Posterior vena cava (tissue), 2 donors: ENCODE measurements around the gene USP2. TPM values are rescaled to one million over a fixed set of nuclear protein-coding genes. Genes with fewer than 3 reads are reported as not detected.
A peak's percentile ranks its signal among the peaks of the same experiment; 100 is the strongest.

Experiments
- DNase-seq: peaks from one replicate; pipeline ENCODE4 v3.0.0-alpha.2; 2020; ENCODE audit warnings: low spot score
- intact Hi-C, 2 donors: fragments of 100-400 bp; cut with DNase I; formaldehyde crosslinking; loops; one replicate each; pipeline versions ENCODE4 v1.14.1 to v1.14.2; 2022 to 2023
- total RNA-seq, 2 donors: library from RNA; stranded (reverse); fragmentation: NEBNext Ultra II Directional; extraction: Animal tissue kit (Norgen Biotek cat#: 25700); gene quantifications; one replicate each; pipeline ENCODE4 v1.2.1, GENCODE V29; 2021
- donor health status: DM: yes; HTN: yes; CAD: no.
- donor health status: DM: yes; HTN: yes; CAD: no.

The USP2 gene
- total RNA-seq, 2 donors from 2014 or later: 10.4 to 17.3 TPM

- peak; percentile 57 for DNase-seq
- intact Hi-C loops: no loop called here
Observed at GRCh38 chr11:119369132-119369925, 12.2 kb downstream of the USP2 start.

- peak; percentile 79 for DNase-seq
- intact Hi-C loops: no loop called here
Observed at GRCh38 chr11:119368121-119369034, 13.1 kb downstream of the USP2 start.

GRCh38 chr11:119367661-119368120 is 13.8 kb downstream of the USP2 start:
- DNase-seq: peak; percentile 69
- intact Hi-C loops: no loop called here

GRCh38 chr11:119366690-119367620 is 14.5 kb downstream of the USP2 start:
- intact Hi-C loops: no loop called here
- peak; percentile 56 for DNase-seq

- intact Hi-C loops: no loop called here
- DNase-seq: no peak
Observed at GRCh38 chr11:119365071-119365591, 16.4 kb downstream of the USP2 start.

GRCh38 chr11:119363851-119364590 is 17.5 kb downstream of the USP2 start:
- intact Hi-C loops: no loop called here
- no peak for DNase-seq

GRCh38 chr11:119363081-119363850 is 18.2 kb downstream of the USP2 start:
- intact Hi-C loops: no loop called here
- DNase-seq: no peak

DNA sequence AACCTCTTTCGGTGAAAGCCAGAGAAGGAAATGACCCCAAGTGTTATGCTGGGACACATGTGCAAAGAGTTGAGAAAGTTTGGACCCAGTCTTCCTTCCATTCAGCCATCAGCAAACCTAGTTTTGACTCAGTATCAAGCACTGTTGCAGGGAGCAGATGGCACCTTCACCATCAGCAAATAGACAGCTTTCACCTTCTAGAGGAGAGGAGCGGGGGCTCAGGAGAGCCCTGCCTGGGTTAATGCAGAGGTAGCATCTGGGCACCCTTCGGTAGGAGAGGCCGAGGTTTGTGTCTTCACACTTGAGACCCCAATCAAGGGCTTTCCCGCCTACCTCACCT is 18.8 kb downstream of the USP2 start:
- intact Hi-C loops: no loop called here
- no peak for DNase-seq

DNA sequence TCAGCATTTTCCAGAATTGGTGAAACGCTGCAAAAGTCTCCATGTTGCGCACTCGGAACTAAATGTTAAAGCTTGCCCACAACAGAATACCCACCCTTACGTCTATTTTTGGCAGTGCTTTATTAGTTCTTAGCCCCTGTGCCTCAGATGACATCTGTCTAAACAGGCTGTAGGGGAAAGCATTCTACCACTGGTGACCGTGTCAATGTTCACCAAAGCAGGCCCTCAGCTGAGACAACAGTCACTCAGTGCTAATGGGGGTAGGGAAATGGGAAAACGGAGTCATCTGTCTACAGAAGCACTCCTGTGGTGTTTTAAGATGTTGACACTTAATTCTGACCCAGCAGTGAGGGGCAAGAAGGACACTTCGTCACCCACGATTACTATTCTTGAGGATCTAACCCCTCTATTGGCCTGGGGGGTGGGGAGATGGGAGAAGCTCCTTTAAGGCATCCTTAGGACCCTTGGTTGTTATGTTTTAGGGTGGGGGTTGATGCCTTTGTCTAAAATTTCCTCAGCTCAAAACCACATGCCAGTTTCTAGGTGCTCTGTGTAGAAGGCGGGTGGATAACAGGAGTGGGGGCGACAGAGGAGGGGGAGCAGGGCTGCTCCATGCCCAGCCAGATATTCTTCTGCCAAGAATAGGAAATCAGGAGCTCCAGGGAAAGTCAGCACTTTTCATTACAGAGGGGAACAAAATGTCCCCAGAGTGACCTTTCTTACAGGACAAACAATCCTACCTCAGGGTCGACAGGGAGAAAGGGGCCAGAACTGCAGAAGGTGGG is 19.4 kb downstream of the USP2 start:
- DNase-seq: no peak
- intact Hi-C loops: no loop called here

DNA sequence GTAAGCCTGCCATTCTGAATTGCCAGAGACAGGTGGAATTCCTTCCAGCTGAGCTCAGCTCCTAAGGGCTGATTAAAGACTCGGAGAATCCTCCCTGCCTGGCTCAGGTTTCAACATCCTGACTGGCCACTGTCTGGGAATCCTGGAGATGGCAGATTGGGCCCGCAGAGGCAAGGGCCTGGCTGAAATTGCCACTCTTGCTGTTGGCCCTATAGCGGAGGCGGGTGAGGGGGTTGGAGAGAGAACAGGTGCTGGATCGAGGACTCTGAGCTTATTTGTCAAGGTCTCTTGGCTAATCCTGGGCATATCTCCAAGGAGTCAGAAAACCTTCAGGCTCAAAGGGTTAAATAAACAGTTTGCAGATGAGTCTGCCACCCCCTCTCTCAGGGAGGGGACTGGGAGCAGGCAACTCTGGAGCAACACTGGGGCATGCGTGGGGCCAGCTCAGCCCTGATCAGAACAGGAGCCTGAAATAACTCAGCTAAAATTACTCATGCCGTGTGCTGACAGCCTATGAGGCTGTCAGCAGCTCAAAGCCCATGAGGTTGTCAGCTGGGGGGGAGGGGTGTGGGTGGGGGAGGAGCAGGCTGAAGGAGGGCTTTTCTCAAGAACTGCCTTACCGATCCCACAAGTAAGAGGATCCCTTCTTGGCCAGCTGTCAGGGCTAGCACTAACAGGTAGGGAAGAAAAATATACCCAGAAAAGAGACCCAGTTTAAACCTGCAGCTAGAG is 20.3 kb downstream of the USP2 start:
- intact Hi-C loops: no loop called here
- DNase-seq: no peak

DNA sequence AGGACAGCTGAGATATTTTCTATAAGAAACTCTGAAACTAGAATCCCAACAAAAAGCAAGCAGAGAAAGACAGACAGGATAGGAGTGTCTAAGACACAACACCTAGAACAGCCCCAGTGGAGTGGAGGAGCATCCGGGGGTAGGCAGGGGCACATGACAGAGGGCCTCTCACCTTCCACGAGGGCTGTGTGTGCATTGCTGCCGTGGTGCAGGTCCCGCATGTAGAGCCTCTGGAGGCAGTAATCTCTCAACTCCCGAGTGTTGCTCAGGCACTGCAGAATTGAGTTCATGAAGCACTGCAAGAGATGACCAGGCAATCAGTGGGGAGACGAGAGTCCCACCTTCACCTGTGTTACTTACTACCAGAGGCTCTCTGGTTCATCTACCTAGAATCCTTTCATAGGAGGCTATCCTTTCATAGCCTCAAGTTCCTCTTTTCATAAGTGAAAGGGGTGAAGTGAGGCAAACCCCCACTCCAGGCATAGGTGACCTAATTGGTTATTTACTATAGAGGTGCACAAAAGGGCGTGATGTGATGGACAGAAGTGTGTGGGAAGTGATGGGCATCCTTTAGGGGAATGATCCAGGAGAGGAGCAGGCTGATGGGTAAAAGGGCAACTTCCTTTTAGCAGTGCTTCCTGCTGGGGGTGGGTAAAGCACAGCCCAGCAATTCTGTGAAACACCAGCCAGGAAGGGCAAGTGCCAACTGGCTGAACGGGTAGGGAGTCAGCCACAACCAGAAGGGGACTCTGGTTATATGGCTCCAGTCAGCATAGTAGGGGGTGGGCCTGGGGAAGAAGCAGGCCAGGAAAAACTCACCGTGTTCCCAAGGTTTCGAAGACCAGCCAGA is 21.9 kb downstream of the USP2 start:
- intact Hi-C loops: no loop called here
- no peak for DNase-seq

DNA sequence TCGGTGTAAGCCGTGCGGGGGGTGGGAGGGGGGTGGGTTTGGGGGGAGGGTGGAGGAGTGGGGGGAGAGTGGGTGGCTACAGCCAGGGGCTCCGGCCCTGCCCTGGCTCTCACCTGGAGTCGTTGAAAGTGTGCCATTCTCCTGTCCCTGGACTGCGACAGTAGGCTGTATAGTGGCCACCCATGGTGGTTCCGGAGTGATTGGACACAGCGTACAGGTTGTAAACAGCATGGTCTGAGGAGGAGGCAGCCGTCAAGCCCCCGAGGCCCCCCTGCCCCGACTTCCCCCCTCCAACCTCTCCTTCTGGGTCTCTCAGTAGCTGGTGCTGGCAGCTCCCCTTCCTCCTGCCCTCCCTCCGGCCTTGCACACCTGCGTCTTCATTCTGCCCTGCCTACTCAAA is 24.4 kb downstream of the USP2 start:
- intact Hi-C loops: loop anchor here in 1 of 2 donors (2.0 kb wide), 2 partner anchors 16 to 118 kb away; no protein-coding TSS in a partner anchor
- no peak for DNase-seq

DNA sequence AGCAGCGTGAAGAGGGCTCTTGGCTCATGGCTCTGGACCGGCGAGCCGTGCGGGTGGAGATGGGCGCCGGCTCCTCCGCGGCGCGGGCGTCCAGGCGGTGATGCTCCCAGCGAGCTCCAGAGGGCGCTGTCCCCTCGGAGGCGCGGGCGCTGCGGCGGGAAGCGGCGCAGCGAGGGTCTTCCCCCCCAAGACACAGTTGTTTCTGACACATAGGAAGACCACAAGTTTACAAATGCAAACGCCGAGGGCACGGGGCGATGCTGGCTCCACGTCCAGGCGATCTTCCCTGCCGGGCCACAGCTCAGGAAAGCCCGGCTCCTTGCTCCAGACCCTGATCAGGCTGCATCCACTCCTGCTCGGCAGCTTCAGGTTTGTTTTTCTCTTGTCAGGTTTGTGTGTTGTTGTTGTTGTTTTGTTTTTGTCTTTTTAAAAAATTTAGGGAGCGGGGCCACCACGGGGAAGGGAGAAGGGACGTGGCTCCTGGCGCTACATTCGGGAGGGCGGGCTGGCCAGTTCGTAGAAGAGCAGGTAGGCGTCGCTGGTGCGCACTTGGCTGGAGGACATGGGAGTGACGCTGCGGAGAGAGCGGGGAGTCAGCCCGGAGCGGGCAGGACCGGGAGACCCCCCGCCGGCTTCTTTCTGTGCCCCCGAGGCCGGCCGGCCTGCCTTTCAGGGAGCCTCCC is 25.0 kb downstream of the USP2 start:
- DNase-seq: peak; percentile 96
- intact Hi-C loops: loop anchor here in 1 of 2 donors (2.0 kb wide), 2 partner anchors 16 to 118 kb away; no protein-coding TSS in a partner anchor

DNA sequence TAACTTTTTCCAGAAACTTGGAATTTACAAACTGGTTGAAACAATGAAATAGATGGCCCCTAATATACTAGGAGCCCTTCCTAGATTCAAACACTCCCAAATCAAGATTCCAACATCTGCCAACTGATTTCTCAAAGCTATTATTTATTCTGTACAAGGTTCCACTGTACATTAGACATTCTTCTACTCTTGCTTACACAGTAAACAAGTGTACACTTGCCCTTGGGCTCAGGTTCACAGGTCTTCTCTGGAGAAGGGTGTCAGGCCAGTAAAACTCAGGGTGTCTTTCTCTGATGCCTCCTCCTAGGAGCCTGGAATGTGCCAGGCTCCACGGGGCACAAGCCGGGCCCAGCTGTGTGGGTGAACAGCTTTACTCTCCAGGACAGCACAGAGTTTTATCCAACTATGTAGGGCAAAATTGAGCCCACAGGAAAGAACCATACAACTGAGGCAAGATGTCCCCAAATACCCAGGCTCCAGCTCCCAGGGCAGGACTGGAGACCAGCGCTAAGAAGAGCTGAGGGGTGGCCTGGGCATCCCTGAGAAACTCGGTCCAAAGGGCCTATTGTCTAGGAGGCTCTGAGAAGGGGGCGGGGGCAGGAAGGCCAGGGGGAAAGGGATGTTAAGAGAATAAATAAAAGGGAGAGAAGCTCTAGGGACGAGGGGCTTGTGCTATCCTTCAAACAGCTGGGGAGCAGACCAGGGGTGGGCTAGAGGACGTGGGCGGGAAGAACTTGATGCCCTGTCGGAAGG is 26.2 kb downstream of the USP2 start:
- intact Hi-C loops: no loop called here

More for the DNA sequence above, 26.2 kb downstream of the USP2 start:
- DNase-seq: no peak
